SU-DHL-6 (cell line): Measurements from ENCODE around the gene MAPK10.
"Not testable (repeated sequence)": the region's sequence is repeated elsewhere in the genome, so short reads cannot be mapped to it uniquely, and the experiment has no call there.

Experiments
- H2AFZ ChIP-seq: fragments of 200-600 bp; sonication (generic); 2 replicates; pipeline ENCODE4 v1.6.1; 2014; ENCODE audit warnings: low read depth, mild to moderate bottlenecking, moderate library complexity, mixed read lengths, antibody characterized with exemption, low read length; ENCODE audit not compliant: severe bottlenecking
- H3F3A ChIP-seq: fragments of 200-600 bp; shearing (Covaris generic); 2 replicates; pipeline ENCODE4 v1.6.0; 2016; ENCODE audit warnings: antibody characterized with exemption, mild to moderate bottlenecking; ENCODE audit not compliant: insufficient read depth
- H3K27ac ChIP-seq: fragments of 200-600 bp; sonication (generic); 2 replicates; pipeline ENCODE4 v1.5.1; 2016; ENCODE audit warnings: low read depth, mild to moderate bottlenecking, low read length, moderate library complexity, mixed read lengths
- H3K27me3 ChIP-seq: fragments of 200-600 bp; sonication (generic), shearing (Covaris generic); 2 replicates; pipeline ENCODE4 v1.6.0; 2014; ENCODE audit warnings: mild to moderate bottlenecking, low read length
- H3K36me3 ChIP-seq: fragments of 200-600 bp; sonication (generic); 2 replicates; pipeline ENCODE4 v1.6.1; 2014; ENCODE audit warnings: mild to moderate bottlenecking, low read length, mixed read lengths
- H3K4me2 ChIP-seq: fragments of 300-600, 200-600 bp; shearing (Covaris generic), sonication (generic); 2 replicates; pipeline ENCODE4 v1.6.0; 2014; ENCODE audit warnings: low read length, low read depth, mild to moderate bottlenecking; ENCODE audit not compliant: poor library complexity, severe bottlenecking
- H3K4me3 ChIP-seq: fragments of 200-600 bp; sonication (generic); 2 replicates; pipeline ENCODE4 v1.5.1; 2014; ENCODE audit warnings: antibody characterized with exemption, low read length, mild to moderate bottlenecking, mixed read lengths; ENCODE audit not compliant: insufficient read depth, poor library complexity, severe bottlenecking
- H3K79me2 ChIP-seq: fragments of 200-600 bp; sonication (generic); 2 replicates; pipeline ENCODE4 v1.6.1; 2014; ENCODE audit warnings: mild to moderate bottlenecking, low read length, moderate library complexity; ENCODE audit not compliant: insufficient read depth
- H3K9ac ChIP-seq: fragments of 200-600 bp; sonication (generic); 2 replicates; pipeline ENCODE4 v1.7.0; 2014; ENCODE audit warnings: mild to moderate bottlenecking, low read length
- H3K9me2 ChIP-seq: fragments of 200-600 bp; sonication (generic); replicated peaks from 2 replicates; pipeline ENCODE4 v1.6.1; 2014; ENCODE audit warnings: low read length; ENCODE audit not compliant: insufficient read depth
- H3K9me3 ChIP-seq: fragments of 200-600 bp; sonication (generic); 2 replicates; pipeline ENCODE4 v1.6.1; 2014; ENCODE audit warnings: low read length, mixed read lengths; ENCODE audit not compliant: insufficient read depth
- H4K20me1 ChIP-seq: fragments of 200-600 bp; sonication (generic); 2 replicates; pipeline ENCODE4 v1.6.1; 2014; ENCODE audit warnings: low read depth, mild to moderate bottlenecking, antibody characterized with exemption, low read length, moderate library complexity, mixed read lengths
- EZH2phosphoT487 ChIP-seq: fragments of 200-600 bp; sonication (generic), shearing (Covaris generic); conservative IDR thresholded peaks from 2 replicates; pipeline ENCODE4 v1.6.1; 2018; ENCODE audit warnings: mild to moderate bottlenecking, antibody characterized with exemption, low read length, moderate library complexity, mixed read lengths
- TF ChIP-seq, protein P1 (sequence below): fragments of 200-600 bp; sonication (generic); IDR thresholded peaks from one replicate; pipeline ENCODE4 v1.5.1; 2017; ENCODE audit warnings: antibody characterized with exemption, mild to moderate bottlenecking, low read length, moderate library complexity; ENCODE audit not compliant: insufficient read depth, poor library complexity, severe bottlenecking

The MAPK10 gene

DNA sequence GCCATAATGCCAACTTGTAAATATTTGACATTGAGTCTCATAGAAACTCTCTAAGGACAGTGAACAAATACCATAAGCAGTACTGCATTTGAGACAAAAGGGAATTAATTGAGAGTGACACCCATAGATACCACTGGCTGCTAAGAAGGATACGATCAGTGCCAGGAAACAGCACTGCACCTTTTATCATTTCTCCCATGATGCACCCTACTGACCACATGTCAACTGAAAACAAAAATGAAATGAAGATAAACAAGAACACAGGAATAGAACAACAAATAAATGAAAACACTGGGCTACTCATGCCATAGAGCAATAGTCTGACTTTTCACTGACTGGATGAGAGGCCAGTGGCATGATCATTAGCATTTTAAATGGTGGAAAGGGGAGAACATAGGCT, 270.8 kb downstream of the MAPK10 start:
- Histone ChIP-seq H3K9ac (no peak overlapping the region), H3K9me2 (no peaks in the 10 kb centered on the region), H3F3A (no peaks in the 10 kb centered on the region), H3K4me3 (no peak overlapping the region), H2AFZ (no peak overlapping the region), H3K4me2 (no peak overlapping the region), H3K36me3 (no peaks in the 10 kb centered on the region), H3K27ac (no peak overlapping the region), H4K20me1 (no peaks in the 10 kb centered on the region), H3K79me2 (no peaks in the 10 kb centered on the region), H3K9me3 (no peaks in the 10 kb centered on the region), H3K27me3 (no peaks in the 10 kb centered on the region)
- TF ChIP-seq, protein P1, sequence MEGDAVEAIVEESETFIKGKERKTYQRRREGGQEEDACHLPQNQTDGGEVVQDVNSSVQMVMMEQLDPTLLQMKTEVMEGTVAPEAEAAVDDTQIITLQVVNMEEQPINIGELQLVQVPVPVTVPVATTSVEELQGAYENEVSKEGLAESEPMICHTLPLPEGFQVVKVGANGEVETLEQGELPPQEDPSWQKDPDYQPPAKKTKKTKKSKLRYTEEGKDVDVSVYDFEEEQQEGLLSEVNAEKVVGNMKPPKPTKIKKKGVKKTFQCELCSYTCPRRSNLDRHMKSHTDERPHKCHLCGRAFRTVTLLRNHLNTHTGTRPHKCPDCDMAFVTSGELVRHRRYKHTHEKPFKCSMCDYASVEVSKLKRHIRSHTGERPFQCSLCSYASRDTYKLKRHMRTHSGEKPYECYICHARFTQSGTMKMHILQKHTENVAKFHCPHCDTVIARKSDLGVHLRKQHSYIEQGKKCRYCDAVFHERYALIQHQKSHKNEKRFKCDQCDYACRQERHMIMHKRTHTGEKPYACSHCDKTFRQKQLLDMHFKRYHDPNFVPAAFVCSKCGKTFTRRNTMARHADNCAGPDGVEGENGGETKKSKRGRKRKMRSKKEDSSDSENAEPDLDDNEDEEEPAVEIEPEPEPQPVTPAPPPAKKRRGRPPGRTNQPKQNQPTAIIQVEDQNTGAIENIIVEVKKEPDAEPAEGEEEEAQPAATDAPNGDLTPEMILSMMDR, result no peak
- TF ChIP-seq EZH2phosphoT487, result no peak

DNA sequence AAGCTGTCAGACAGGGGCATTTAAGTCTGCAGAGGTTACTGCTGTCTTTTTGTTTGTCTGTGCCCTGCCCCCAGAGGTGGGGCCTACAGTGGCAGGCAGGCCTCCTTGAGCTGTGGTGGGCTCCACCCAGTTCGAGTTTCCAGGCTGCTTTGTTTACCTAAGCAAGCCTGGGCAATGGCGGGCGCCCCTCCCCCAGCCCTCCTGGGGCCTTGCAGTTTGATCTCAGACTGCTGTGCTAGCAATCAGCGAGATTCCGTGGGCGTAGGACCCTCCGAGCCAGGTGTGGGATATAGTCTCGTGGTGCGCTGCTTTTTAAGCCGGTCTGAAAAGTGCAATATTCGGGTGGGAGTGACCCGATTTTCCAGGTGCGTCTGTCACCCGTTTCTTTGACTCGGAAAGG, 284.1 kb downstream of the MAPK10 start:
- H4K20me1 ChIP-seq, H3K9me2 ChIP-seq, H3K27ac ChIP-seq, H3K36me3 ChIP-seq, H3K79me2 ChIP-seq, H3K4me2 ChIP-seq, H2AFZ ChIP-seq, H3F3A ChIP-seq, H3K9ac ChIP-seq, H3K9me3 ChIP-seq, H3K27me3 ChIP-seq, H3K4me3 ChIP-seq: not testable (repeated sequence)

DNA sequence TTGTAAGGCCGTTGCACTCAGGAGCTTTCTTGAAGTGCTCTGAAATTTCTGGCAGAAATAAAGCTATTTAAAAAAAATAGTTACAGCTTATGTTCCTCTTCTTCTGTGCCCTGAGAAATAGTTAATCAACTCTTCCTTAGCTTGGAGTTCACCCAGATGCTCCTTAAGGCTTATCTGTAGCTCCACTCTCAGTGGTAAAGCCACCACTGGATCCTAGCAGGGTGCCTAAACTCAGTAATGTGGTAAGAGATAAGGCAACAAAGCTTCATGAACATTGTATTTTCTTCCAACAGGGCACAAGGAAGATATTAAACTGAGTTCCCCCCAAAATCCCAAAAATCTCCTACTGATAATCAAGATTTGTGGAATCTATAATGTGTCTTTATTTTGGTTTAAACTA, 299.5 kb downstream of the MAPK10 start:
- Histone ChIP-seq H3K36me3 (no peaks in the 10 kb centered on the region; the same call in 1 of the 2 replicates), H3K9me3 (no peaks in the 10 kb centered on the region), H3K79me2 (no peaks in the 10 kb centered on the region), H3K4me2 (no peak overlapping the region), H3K27ac (no peak overlapping the region), H4K20me1 (no peaks in the 10 kb centered on the region), H3K27me3 (no peaks in the 10 kb centered on the region), H3K9me2 (no peaks in the 10 kb centered on the region), H3K4me3 (no peak overlapping the region), H3K9ac (no peak overlapping the region), H3F3A (no peaks in the 10 kb centered on the region), H2AFZ (no peak overlapping the region)
- TF ChIP-seq EZH2phosphoT487, result no peak
- TF ChIP-seq, protein P1, result no peak

DNA sequence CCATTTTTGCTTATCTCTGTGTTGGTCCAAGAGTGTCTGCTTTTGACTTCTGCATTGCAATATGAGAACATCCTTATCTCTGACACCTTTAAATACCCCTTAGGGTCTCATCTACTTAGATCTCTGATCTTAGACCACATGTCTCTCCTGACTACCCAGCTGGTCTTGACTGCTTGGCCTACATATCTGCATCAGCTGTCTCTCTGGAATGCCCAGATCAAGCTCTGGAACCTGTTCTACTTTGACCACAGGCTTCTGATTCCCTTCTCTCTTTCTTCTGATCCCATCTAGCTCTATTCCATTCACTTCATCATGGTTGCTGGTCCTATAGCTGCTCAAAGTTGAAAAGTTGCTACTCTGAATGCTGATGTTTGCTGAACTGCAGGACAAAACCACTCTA, 301.2 kb downstream of the MAPK10 start:
- Histone ChIP-seq H3K9me3 (no peaks in the 10 kb centered on the region), H3K9ac (no peak overlapping the region), H3K4me2 (no peak overlapping the region), H4K20me1 (no peaks in the 10 kb centered on the region), H3K9me2 (no peaks in the 10 kb centered on the region), H3K36me3 (no peaks in the 10 kb centered on the region; the same call in 1 of the 2 replicates), H3K79me2 (no peaks in the 10 kb centered on the region), H2AFZ (no peak overlapping the region), H3K4me3 (no peak overlapping the region), H3F3A (no peaks in the 10 kb centered on the region), H3K27me3 (no peaks in the 10 kb centered on the region), H3K27ac (no peak overlapping the region)
- TF ChIP-seq, protein P1, result no peak
- no peak for TF ChIP-seq EZH2phosphoT487
